Fibroblast of skin of left biceps (primary cell): ENCODE measurements around the gene HHIPL1.
"Not testable (repeated sequence)": the region's sequence is repeated elsewhere in the genome, so short reads cannot be mapped to it uniquely, and the experiment has no call there.

Experiments used
- DNase-seq, 2 experiments: peaks; one replicate each; pipeline ENCODE4 v3.0.0-alpha.2; 2013; ENCODE audit warnings: low read depth in 2 of 2

HHIPL1 gene

DNA sequence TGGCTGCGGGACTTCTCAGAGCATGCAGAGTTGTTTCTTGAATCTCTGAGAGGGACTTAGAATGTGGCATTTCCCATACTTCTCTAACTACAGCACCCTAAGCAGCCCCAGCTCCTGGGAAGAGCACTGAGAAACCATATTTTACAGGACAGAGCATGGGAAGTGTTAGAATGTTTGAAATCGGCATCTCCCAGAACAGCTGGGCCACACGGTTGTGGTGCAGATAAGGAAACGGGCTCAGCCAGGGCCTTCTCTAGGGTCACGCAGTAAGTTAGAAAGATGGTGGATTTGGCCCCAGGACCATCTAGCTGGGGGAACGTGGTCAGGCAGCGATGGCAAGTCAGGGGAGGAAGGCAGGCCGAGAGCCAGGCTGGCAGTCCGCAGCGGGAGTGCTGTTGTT is 10.5 kb upstream of the HHIPL1 start:
- no peak for DNase-seq

- no peak for DNase-seq
Observed at GRCh38 chr14:99635116-99635515, 9.8 kb upstream of the HHIPL1 start.

- no peak for DNase-seq
Observed at GRCh38 chr14:99636487-99636886, 8.4 kb upstream of the HHIPL1 start.

GRCh38 chr14:99637624-99638023 is 7.3 kb upstream of the HHIPL1 start:
- DNase-seq, result no peak

DNA sequence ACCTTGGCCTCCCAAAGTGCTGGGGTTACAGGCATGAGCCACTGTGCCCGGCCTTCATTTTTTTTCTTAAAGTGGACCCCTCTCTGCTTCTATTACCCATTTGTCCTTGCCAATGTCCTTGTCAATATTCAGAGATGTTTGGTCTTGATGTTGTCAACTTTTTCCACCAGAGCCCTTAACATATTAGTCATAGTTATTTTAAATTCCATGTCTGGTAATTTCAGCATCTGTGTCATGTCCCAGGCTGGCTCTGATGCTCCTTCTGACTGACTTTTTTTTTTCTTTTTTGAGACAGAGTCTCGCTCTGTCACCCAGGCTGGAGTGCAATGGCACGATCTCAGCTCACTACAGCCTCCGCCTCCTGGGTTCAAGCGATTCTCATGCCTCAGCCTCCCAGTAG is 2.2 kb upstream of the HHIPL1 start:
- not testable (repeated sequence) for DNase-seq

DNA sequence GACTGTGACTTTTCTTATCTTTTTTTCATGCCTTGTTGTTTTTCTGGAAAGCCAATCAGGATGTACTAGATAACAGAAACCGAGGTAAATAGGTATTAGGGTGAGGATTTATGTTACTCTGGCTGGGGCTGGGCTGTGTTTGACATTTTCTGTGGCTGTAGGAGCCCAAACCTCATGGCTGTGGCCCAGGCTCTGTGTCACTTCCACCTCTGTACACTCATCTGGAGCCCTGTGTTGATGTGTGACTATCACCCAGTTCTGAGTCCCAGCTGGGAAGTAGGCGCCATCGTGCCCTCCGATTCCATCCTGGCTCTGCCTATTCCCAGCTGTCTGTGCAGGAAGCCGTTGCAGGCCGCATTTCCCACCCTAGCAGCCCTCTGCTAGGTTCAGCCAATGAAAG is 1.6 kb upstream of the HHIPL1 start:
- no peak for DNase-seq

- no peak for DNase-seq
Observed at GRCh38 chr14:99644035-99644587, 818 bp upstream of the HHIPL1 start.

DNA sequence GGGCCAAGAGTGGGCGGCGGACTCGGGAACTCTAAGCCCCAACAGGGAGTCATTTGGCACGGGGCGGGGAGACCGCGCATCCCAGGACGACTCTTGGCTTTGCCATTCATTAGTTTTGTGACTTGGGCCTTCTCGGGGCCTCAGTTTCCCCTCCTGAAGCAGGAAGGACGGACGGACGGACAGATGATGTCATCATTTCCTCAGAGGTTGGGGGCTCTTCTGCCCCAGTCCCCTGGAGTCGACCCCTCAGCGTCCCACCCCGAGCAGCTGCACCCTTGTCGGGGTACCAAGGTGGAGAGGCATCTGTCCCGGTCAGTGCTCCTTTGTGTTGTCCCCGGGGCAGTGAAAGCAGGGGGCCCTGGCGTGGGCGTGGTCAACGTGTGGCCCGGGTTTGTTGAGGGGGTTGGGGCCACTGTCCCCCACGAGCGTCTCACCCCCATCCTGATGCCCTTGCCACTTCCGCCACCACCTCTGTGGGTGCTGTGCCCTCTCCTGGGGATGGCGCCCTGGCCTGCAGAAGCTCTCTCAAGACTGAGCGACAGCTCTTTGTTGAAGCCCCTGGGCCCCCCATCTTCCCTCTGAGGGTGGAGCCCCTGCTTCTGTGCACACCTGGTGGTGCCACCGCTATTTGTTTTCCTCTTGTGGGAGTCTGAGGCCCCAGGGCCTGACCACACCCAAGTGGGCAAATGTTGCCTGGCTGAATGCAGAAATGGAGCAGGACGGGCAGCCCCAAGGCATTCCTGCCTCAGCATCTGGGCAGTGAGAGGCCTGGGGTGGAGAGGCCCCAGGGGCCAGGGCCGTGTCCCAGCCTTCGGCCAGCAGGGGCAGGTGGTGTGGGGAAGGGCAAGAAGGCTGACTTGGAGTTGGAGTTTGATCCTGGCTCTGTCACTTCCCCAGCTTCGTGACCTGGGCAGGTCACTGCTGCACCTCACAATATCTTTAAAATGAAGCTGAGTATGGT is 896 bp downstream of the HHIPL1 start:
- DNase-seq, result no peak

DNA sequence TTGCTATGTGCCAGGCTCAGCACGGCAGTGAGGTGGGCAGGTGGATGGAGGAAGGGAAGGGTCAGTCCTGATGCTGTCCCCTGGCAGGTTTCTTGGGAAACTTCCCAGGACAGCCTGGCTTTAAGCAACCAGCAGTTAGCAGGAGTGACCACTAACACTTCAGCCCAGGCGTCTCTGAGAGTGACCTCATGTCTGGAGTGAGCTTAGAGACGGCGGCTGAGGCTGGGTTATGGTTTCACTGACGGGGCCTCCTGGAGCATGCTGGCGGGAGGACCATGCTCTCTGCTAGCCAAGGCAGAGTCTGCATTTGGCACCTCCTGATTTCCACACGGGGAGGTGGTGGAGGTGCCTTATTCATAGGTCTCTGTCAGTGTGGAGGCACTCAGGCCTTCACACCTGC is 2.5 kb downstream of the HHIPL1 start:
- DNase-seq, result no peak

GRCh38 chr14:99648027-99648784 is 3.3 kb downstream of the HHIPL1 start:
- DNase-seq, result no peak

GRCh38 chr14:99649219-99649618 is 4.3 kb downstream of the HHIPL1 start:
- peak; percentile 12 to 22 for DNase-seq

DNA sequence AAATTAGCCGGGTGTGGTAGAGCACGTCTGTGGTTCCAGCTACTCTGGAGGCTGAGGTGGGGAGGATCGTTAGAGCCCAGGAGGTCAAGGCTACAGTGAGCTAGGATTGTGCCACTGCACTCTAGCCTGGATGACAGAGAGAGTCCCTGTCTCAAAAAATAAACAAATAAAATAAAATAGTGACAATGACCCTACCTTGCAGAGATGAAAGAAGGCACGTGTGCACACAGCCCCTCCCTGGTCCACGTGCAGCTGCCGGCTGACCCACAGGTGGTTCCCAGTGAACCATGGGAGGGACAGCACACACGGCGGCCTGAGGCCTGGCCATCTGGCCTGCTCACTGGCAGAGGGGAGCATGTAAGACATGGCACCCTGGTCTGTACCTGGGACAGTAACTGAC is 4.7 kb downstream of the HHIPL1 start:
- DNase-seq, result no peak

GRCh38 chr14:99650189-99650588 is 5.3 kb downstream of the HHIPL1 start:
- DNase-seq, result no peak

- no peak for DNase-seq
Observed at GRCh38 chr14:99651953-99652746, 7.2 kb downstream of the HHIPL1 start.

GRCh38 chr14:99654235-99654985 is 9.5 kb downstream of the HHIPL1 start:
- peak in 1 of 2 experiments; percentile 20 for DNase-seq

DNA sequence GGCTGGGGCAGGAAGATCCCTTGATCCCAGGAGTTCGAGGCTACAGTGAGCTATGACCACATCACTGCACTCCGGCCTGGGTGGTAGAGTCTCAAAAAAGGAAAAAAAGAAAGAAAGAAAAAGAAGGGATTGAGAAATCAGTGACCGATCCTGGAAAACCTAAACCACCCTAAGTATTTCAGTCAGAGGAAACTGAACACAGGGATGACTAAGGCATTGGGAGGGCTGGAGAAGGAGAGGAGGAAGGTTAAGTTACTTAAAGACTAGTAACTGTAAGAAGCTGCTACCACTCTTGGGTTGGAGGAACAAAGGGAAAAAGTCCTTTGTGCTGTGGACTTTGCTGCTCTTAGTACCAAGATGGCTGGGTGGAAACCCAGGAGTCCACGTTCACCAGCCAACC is 10.6 kb downstream of the HHIPL1 start:
- no peak for DNase-seq

DNA sequence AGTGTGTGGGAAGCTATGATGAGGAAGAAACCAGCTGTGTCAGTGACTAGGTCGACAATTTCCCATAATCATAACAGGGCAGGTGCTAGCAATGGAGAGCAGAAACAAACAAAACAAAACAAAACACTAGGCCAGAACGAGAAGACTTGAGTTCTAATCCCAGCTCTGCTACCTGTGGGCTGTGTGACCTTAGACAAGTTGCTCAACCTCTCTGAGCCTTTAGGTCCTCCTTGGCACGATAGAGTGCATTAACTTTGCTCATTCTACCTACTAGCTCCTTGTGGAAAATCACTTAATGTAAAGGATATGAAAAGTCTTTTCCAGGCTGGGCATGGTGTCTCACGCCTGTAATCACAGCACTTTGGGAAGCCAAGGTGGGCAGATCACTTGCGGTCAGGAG is 11.2 kb downstream of the HHIPL1 start:
- DNase-seq, result no peak

GRCh38 chr14:99657645-99658155 is 12.8 kb downstream of the HHIPL1 start:
- no peak for DNase-seq

GRCh38 chr14:99658218-99658845 is 13.4 kb downstream of the HHIPL1 start:
- DNase-seq, result no peak

GRCh38 chr14:99659333-99659741 is 14.4 kb downstream of the HHIPL1 start:
- DNase-seq, result no peak
